H1 (cell line): Measurements from ENCODE around the gene DOCK1. TPM values are rescaled to one million over a fixed set of nuclear protein-coding genes. Genes with fewer than 3 reads are reported as not detected.

ENCODE experiments used
- CTCF ChIA-PET: fragments of 300-600 bp; sonication (Branson Sonifier 250); formaldehyde crosslinking; loops from one replicate; lab custom pipeline; 2021; ENCODE audit not compliant: partially characterized antibody; lab: Charles Lee
- POLR2A ChIA-PET: fragments of 300-600 bp; sonication (Branson Sonifier 250); formaldehyde crosslinking; loops from one replicate; lab custom pipeline; 2021; ENCODE audit warnings: inconsistent platforms; ENCODE audit not compliant: partially characterized antibody; lab: Charles Lee
- DNase-seq, 2 experiments: peaks; one replicate each; pipeline versions ENCODE4 v3.0.0 to v3.0.0-alpha.2; 2010 to 2022; ENCODE audit warnings: low spot score in 2 of 2, low read depth in 1 of 2, mixed read lengths in 1 of 2
- FAIRE-seq: peaks from 2 replicates; lab custom pipeline; 2011; peaks lifted over from hg19 to GRCh38; lab: Jason Lieb, UNC
- H2AFZ ChIP-seq: 2 replicates; pipeline ENCODE4 v1.8.1; 2012; ENCODE audit warnings: low read length, inconsistent platforms
- H2AK5ac ChIP-seq: 2 replicates; pipeline ENCODE4 v1.6.1; 2013; ENCODE audit warnings: low read depth, low read length
- H2BK120ac ChIP-seq: replicated peaks from 2 replicates; pipeline ENCODE3; 2013; ENCODE audit warnings: low read depth, low read length, inconsistent platforms
- H2BK12ac ChIP-seq: 2 replicates; pipeline ENCODE4 v1.6.1; 2013; ENCODE audit warnings: low read depth, low read length
- H2BK15ac ChIP-seq: 2 replicates; pipeline ENCODE4 v1.6.1; 2013; ENCODE audit warnings: low read length
- H2BK20ac ChIP-seq: 2 replicates; pipeline ENCODE4 v1.6.1; 2013; ENCODE audit warnings: low read length
- H2BK5ac ChIP-seq: 2 replicates; pipeline ENCODE4 v1.6.1; 2013; ENCODE audit warnings: low read depth, low read length
- H3K14ac ChIP-seq: 2 replicates; pipeline ENCODE4 v1.6.1; 2013; ENCODE audit warnings: inconsistent platforms; ENCODE audit not compliant: insufficient read length
- H3K18ac ChIP-seq: 2 replicates; pipeline ENCODE4 v1.6.1; 2013; ENCODE audit warnings: low read length; ENCODE audit errors: extremely low read depth
- H3K23ac ChIP-seq: 2 replicates; pipeline ENCODE4 v1.6.1; 2013; ENCODE audit warnings: inconsistent platforms; ENCODE audit not compliant: insufficient read length
- H3K23me2 ChIP-seq: 2 replicates; pipeline ENCODE4 v1.6.1; 2013; ENCODE audit warnings: low read depth, low read length
- H3K27ac ChIP-seq: 2 replicates; pipeline ENCODE4 v1.6.1; 2011; ENCODE audit warnings: low read depth, low read length, inconsistent platforms
- H3K27me3 ChIP-seq, 4 experiments: replicated peaks in 1 of 4; 1 replicate in 1 of 4; 2 replicates in 3 of 4; pipeline versions ENCODE4 v1.6.1 to v1.8.1; 2011 to 2013; ENCODE audit warnings: low read length in 3 of 4, mild to moderate bottlenecking in 3 of 4, inconsistent platforms in 2 of 4, mixed read lengths in 2 of 4, moderate library complexity in 1 of 4; ENCODE audit not compliant: control insufficient read depth in 3 of 4, insufficient read depth in 3 of 4; ENCODE audit errors: extremely low read depth in 1 of 4
- H3K36me3 ChIP-seq, 4 experiments: 2 replicates each; pipeline versions ENCODE4 v1.6.1 to v1.8.1; 2011 to 2013; ENCODE audit warnings: mild to moderate bottlenecking in 4 of 4, low read length in 3 of 4, moderate library complexity in 2 of 4, control low read depth in 1 of 4, inconsistent platforms in 1 of 4; ENCODE audit not compliant: insufficient read depth in 4 of 4, control insufficient read depth in 2 of 4
- H3K4ac ChIP-seq: replicated peaks from 2 replicates; pipeline ENCODE3; 2013; ENCODE audit warnings: low read length, low read depth, mixed read lengths, inconsistent platforms; ENCODE audit not compliant: insufficient read length
- H3K4me1 ChIP-seq, 4 experiments: replicated peaks in 1 of 4; 1 replicate in 1 of 4; 2 replicates in 3 of 4; pipeline versions ENCODE4 v1.6.1 to v1.8.1; 2011 to 2013; ENCODE audit warnings: low read length in 3 of 4, inconsistent platforms in 2 of 4, mixed read lengths in 1 of 4; ENCODE audit not compliant: insufficient read depth in 4 of 4, control insufficient read depth in 3 of 4
- H3K4me2 ChIP-seq, 2 experiments: 2 replicates each; pipeline versions ENCODE4 v1.6.1 to v1.8.1; 2011 to 2013; ENCODE audit warnings: low read depth in 2 of 2, low read length in 2 of 2, control low read depth in 1 of 2, inconsistent platforms in 1 of 2, mild to moderate bottlenecking in 1 of 2; ENCODE audit not compliant: insufficient read depth in 1 of 2
- H3K4me3 ChIP-seq, 4 experiments: fragments of 200-600, 300-600 bp in 1 of 4; sonication (generic), shearing (Covaris generic), sonication (Bioruptor Twin) in 1 of 4; 2 replicates each; pipeline versions ENCODE4 v1.5.1 to v1.8.1; 2011 to 2016; ENCODE audit warnings: low read length in 4 of 4, low read depth in 3 of 4, control low read depth in 2 of 4, inconsistent platforms in 2 of 4, mild to moderate bottlenecking in 2 of 4, mixed read lengths in 1 of 4, moderate library complexity in 1 of 4; ENCODE audit not compliant: insufficient read depth in 2 of 4; ENCODE audit errors: extremely low read depth in 1 of 4
- H3K56ac ChIP-seq: replicated peaks from 2 replicates; pipeline ENCODE3; 2013; ENCODE audit warnings: low read depth, mild to moderate bottlenecking, mixed read lengths, low read length, inconsistent platforms; ENCODE audit not compliant: insufficient read length
- H3K79me1 ChIP-seq: 2 replicates; pipeline ENCODE4 v1.6.1; 2013; ENCODE audit warnings: low read depth, low read length, control low read depth
- H3K79me2 ChIP-seq, 2 experiments: 2 replicates each; pipeline versions ENCODE4 v1.6.1 to v1.8.1; 2012 to 2013; ENCODE audit warnings: low read length in 2 of 2, mild to moderate bottlenecking in 2 of 2, inconsistent platforms in 1 of 2; ENCODE audit not compliant: insufficient read depth in 2 of 2, control insufficient read depth in 1 of 2
- H3K9ac ChIP-seq, 4 experiments: replicated peaks in 1 of 4; 1 replicate in 1 of 4; 2 replicates in 3 of 4; pipeline versions ENCODE4 v1.6.1 to v1.8.1; 2011 to 2013; ENCODE audit warnings: low read depth in 3 of 4, low read length in 3 of 4, control low read depth in 2 of 4, mild to moderate bottlenecking in 2 of 4, moderate library complexity in 2 of 4, inconsistent platforms in 1 of 4; ENCODE audit errors: extremely low read depth in 1 of 4
- H3K9me3 ChIP-seq, 2 experiments: 2 replicates each; pipeline versions ENCODE4 v1.6.1 to v1.8.1; 2012 to 2013; ENCODE audit warnings: mild to moderate bottlenecking in 2 of 2, moderate library complexity in 2 of 2, control low read depth in 1 of 2, inconsistent platforms in 1 of 2, low read depth in 1 of 2, low read length in 1 of 2, mixed read lengths in 1 of 2; ENCODE audit not compliant: insufficient read depth in 2 of 2
- H4K20me1 ChIP-seq, 2 experiments: replicated peaks in 1 of 2; 2 replicates each; pipeline versions ENCODE3 to v1.8.1; 2011 to 2013; ENCODE audit warnings: inconsistent platforms in 2 of 2, low read length in 2 of 2, mild to moderate bottlenecking in 1 of 2; ENCODE audit not compliant: insufficient read depth in 2 of 2, control insufficient read depth in 1 of 2
- H4K5ac ChIP-seq: 2 replicates; pipeline ENCODE4 v1.6.1; 2013; ENCODE audit warnings: low read length, low read depth, mixed read lengths, inconsistent platforms; ENCODE audit not compliant: insufficient read length
- H4K8ac ChIP-seq: 2 replicates; pipeline ENCODE4 v1.8.0; 2013; ENCODE audit warnings: mild to moderate bottlenecking, moderate library complexity, low read length, inconsistent platforms; ENCODE audit not compliant: insufficient read depth; ENCODE audit errors: extremely low read depth
- H4K91ac ChIP-seq: replicated peaks from 2 replicates; pipeline ENCODE3; 2013; ENCODE audit warnings: low read length, mixed read lengths, inconsistent platforms; ENCODE audit not compliant: insufficient read length
- KDM5A ChIP-seq: fragments of 200-600 bp; IDR thresholded peaks from 2 replicates; pipeline ENCODE4 v1.7.1; 2012; ENCODE audit warnings: mild to moderate bottlenecking, low read length, inconsistent platforms, mixed read lengths
- POLR2AphosphoS5 ChIP-seq: IDR thresholded peaks from 2 replicates; pipeline ENCODE4 v1.6.1; 2011; ENCODE audit warnings: low read depth, low read length
- SP2 ChIP-seq: IDR thresholded peaks from 2 replicates; pipeline ENCODE4 v1.6.1; 2012; ENCODE audit warnings: mild to moderate bottlenecking, low read length, inconsistent platforms
- WGBS, 2 experiments: shearing (Covaris generic) in 1 of 2; methylation state at CpG; one replicate each; pipeline versions ENCODE4 v1.1.6 to v1.1.7; 2013 to 2015; ENCODE audit warnings: low lambda C conversion rate in 2 of 2, mixed read lengths in 2 of 2, inconsistent platforms in 1 of 2, low coverage in 1 of 2, missing lambda C conversion rate in 1 of 2; ENCODE audit not compliant: insufficient replicate concordance in 2 of 2, insufficient coverage in 1 of 2, insufficient read length in 1 of 2; ENCODE audit errors: extremely low coverage in 1 of 2, missing lambda C conversion rate in 1 of 2; 5-methylcytosine and 5-hydroxymethylcytosine counted together
- polyA plus RNA-seq, 7 experiments: library from polyadenylated mRNA; depleted of rRNA in 3 of 7; stranded (reverse) in 5 of 7; unstranded in 2 of 7; fragments of >200 nt in 5 of 7; fragments of 200-250 nt in 2 of 7; gene quantifications; 1 replicate in 5 of 7; 2 replicates in 1 of 7; 4 replicates in 1 of 7; pipeline versions ENCODE4 v1.2.1 to v1.2.3, GENCODE V29; 2011 to 2013; ENCODE audit warnings: missing spikeins in 2 of 7, mixed read lengths in 2 of 7
- total RNA-seq: library from RNA; stranded (reverse); fragmentation: NEBNext Ultra II Directional; extraction: Animal tissue kit (Norgen Biotek cat#: 25700); gene quantifications from 2 replicates; pipeline ENCODE4 v1.2.1, GENCODE V29; 2021

Gene DOCK1
- total and polyA plus RNA-seq, 2 of the 8 experiments (the other 6 are each of a cell fraction or from before 2014, with no cell fraction given), result 11.6 to 53.0 TPM

DNA sequence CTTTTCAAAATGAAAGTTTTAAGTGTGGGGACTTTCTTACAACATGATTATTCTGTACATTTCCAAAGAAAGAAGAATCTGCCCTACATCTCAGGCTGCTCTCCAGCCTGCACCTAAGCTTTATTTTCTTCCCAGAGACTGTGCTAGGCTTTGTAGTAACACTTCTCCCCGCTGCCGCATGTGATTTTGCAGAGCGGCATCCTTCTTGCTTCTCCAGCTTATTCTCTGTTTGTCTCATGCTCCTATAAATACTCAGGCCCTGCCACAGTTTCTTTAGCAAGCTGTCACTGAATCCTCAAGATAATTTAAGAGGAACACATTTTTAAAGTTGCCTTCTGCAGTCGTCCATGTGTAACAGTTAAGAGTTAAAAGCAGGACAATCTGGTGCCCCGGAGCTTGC, 237.6 kb downstream of the DOCK1 start:
- no peak overlapping the region for H3K4ac ChIP-seq
- no peak overlapping the region for H3K23ac ChIP-seq
- H2BK120ac ChIP-seq, result no peak overlapping the region
- H3K79me1 ChIP-seq, result no peaks in the 10 kb centered on the region
- no peak overlapping the region for H3K4me2 ChIP-seq
- no peak overlapping the region for H3K4me3 ChIP-seq
- H4K20me1 ChIP-seq, result peaks cover 0 to 2% of the 10 kb centered on the region in 2 experiments
- peaks cover 0 to 2% (median 0%) of the 10 kb centered on the region in 4 experiments; a peak in 1 of 8 replicates for H3K36me3 ChIP-seq
- WGBS, 2 experiments, result 96% methylated on average over 5 of the region's 5 CpGs; no CpG with 5 or more reads in 1 of the 2 experiments
- H3K4me1 ChIP-seq, result peaks cover 0 to 2% (median 0%) of the 10 kb centered on the region in 4 experiments; a peak in 2 of 7 replicates
- H3K14ac ChIP-seq, result no peak overlapping the region
- H2BK5ac ChIP-seq, result no peak overlapping the region
- H4K91ac ChIP-seq, result no peak overlapping the region
- H3K9ac ChIP-seq, result no peak overlapping the region
- DNase-seq, result no peak
- H2BK15ac ChIP-seq, result no peak overlapping the region
- no peak for FAIRE-seq
- no peaks in the 10 kb centered on the region for H3K27me3 ChIP-seq
- no peak overlapping the region for H2AFZ ChIP-seq
- no peak overlapping the region for H4K5ac ChIP-seq
- no peak overlapping the region for H2BK20ac ChIP-seq
- no peak overlapping the region for H2AK5ac ChIP-seq
- no peak overlapping the region for H2BK12ac ChIP-seq
- ChIA-PET POLR2A (no interaction called here), CTCF (interaction anchor here (0.8 to 1.5 kb wide), 3 partner anchors 11 to 200 kb away, joined by 3 to 6 read pairs (median 3); no protein-coding TSS in a partner anchor)
- no peaks in the 10 kb centered on the region for H3K79me2 ChIP-seq
- H4K8ac ChIP-seq, result no peak overlapping the region
- H3K56ac ChIP-seq, result no peak overlapping the region
- H3K9me3 ChIP-seq, result no peaks in the 10 kb centered on the region
- H3K23me2 ChIP-seq, result no peaks in the 10 kb centered on the region
- no peak overlapping the region for H3K18ac ChIP-seq
- no peak overlapping the region for H3K27ac ChIP-seq
- TF ChIP-seq POLR2AphosphoS5 (no peak), KDM5A (no peak), SP2 (no peak)
